Measurements from ENCODE around the gene NET1. TPM values are rescaled to one million over a fixed set of nuclear protein-coding genes. Genes with fewer than 3 reads are reported as not detected.

Gene NET1
- total RNA-seq, 1 donor from 2014 or later, result 35.1 TPM

GRCh38 chr10:5503477-5503835 is 91.1 kb downstream of the NET1 start:
- no peaks in the 10 kb centered on the region for H3K9me3 Mint-ChIP-seq
- H3K4me1 Mint-ChIP-seq, result no peaks in the 10 kb centered on the region
- no peak overlapping the region for H3K4me3 Mint-ChIP-seq
- intact Hi-C loops (cut with micrococcal nuclease), result no loop called here
- no peaks in the 10 kb centered on the region for H3K36me3 Mint-ChIP-seq (ENCODE audit: low read depth)
- peaks cover 10% of the 10 kb centered on the region for H3K27me3 Mint-ChIP-seq
- no peak overlapping the region for H3K27ac Mint-ChIP-seq
- DNase-seq, result no peak

- H3K27me3 Mint-ChIP-seq, result peaks cover 10% of the 10 kb centered on the region
- no peak overlapping the region for H3K27ac Mint-ChIP-seq
- H3K36me3 Mint-ChIP-seq (ENCODE audit: low read depth), result no peaks in the 10 kb centered on the region
- H3K4me1 Mint-ChIP-seq, result no peaks in the 10 kb centered on the region
- H3K4me3 Mint-ChIP-seq, result no peak overlapping the region
- intact Hi-C loops (cut with micrococcal nuclease), result no loop called here
- DNase-seq, result no peak
- H3K9me3 Mint-ChIP-seq, result no peaks in the 10 kb centered on the region
Observed at GRCh38 chr10:5504146-5505072, 92.1 kb downstream of the NET1 start.

- DNase-seq, result no peak
- Mint-ChIP-seq H3K27ac (no peak overlapping the region), H3K4me1 (no peaks in the 10 kb centered on the region), H3K27me3 (peaks cover 8% of the 10 kb centered on the region), H3K9me3 (no peaks in the 10 kb centered on the region), H3K4me3 (no peak overlapping the region), H3K36me3 (ENCODE audit: low read depth) (no peaks in the 10 kb centered on the region)
- intact Hi-C loops (cut with micrococcal nuclease), result no loop called here
Observed at GRCh38 chr10:5506246-5506645, 93.9 kb downstream of the NET1 start.

- H3K27me3 Mint-ChIP-seq, result peaks cover 8% of the 10 kb centered on the region
- no peak overlapping the region for H3K27ac Mint-ChIP-seq
- DNase-seq, result no peak
- no peaks in the 10 kb centered on the region for H3K4me1 Mint-ChIP-seq
- no peaks in the 10 kb centered on the region for H3K9me3 Mint-ChIP-seq
- H3K36me3 Mint-ChIP-seq (ENCODE audit: low read depth), result no peaks in the 10 kb centered on the region
- no peak overlapping the region for H3K4me3 Mint-ChIP-seq
- intact Hi-C loops (cut with micrococcal nuclease), result no loop called here
Observed at GRCh38 chr10:5506751-5507648, 94.6 kb downstream of the NET1 start.

- no peak overlapping the region for H3K4me3 Mint-ChIP-seq
- DNase-seq, result no peak
Observed at GRCh38 chr10:5507649-5508131, 95.3 kb downstream of the NET1 start.

GRCh38 chr10:5508161-5508604 is 95.8 kb downstream of the NET1 start:
- no peak overlapping the region for H3K4me3 Mint-ChIP-seq
- intact Hi-C loops (cut with micrococcal nuclease), result no loop called here
- H3K4me1 Mint-ChIP-seq, result peaks cover 4% of the 10 kb centered on the region
- peaks cover 18% of the 10 kb centered on the region for H3K27me3 Mint-ChIP-seq
- no peak for DNase-seq
- no peaks in the 10 kb centered on the region for H3K9me3 Mint-ChIP-seq
- H3K36me3 Mint-ChIP-seq (ENCODE audit: low read depth), result no peaks in the 10 kb centered on the region
- H3K27ac Mint-ChIP-seq, result no peak overlapping the region

More at GRCh38 chr10:5507649-5508131, 95.3 kb downstream of the NET1 start:
- H3K27me3 Mint-ChIP-seq, result peaks cover 15% of the 10 kb centered on the region
- no peaks in the 10 kb centered on the region for H3K9me3 Mint-ChIP-seq
- intact Hi-C loops (cut with micrococcal nuclease), result no loop called here
- no peaks in the 10 kb centered on the region for H3K4me1 Mint-ChIP-seq
- H3K36me3 Mint-ChIP-seq (ENCODE audit: low read depth), result no peaks in the 10 kb centered on the region
- H3K27ac Mint-ChIP-seq, result no peak overlapping the region

Other genes with a start within 250 kb of the NET1 start
- gene AKR1C8, start 227.4 kb upstream of the NET1 start, total RNA-seq, result not detected in 2 replicates
- gene AKR1C4, start 215.7 kb upstream of the NET1 start, total RNA-seq, result not detected in 2 replicates
- not detected in 2 replicates for gene UCN3, start 47.6 kb upstream of the NET1 start, total RNA-seq
- 0.14 TPM in 1 of 2 replicates, not detected in the other for gene TUBAL3, start 7.7 kb upstream of the NET1 start, total RNA-seq
- gene CALML5, start 87.0 kb downstream of the NET1 start, total RNA-seq, result not detected in 2 replicates
- not detected in 2 replicates for gene CALML3, start 112.4 kb downstream of the NET1 start, total RNA-seq